Islet of Langerhans (tissue), 1 donor: ENCODE measurements around the gene GSC.
"Not testable (repeated sequence)": the region's sequence is repeated elsewhere in the genome, so short reads cannot be mapped to it uniquely, and the experiment has no call there.

ENCODE experiments used
- FAIRE-seq: peaks from one replicate; lab custom pipeline; 2011; peaks lifted over from hg19 to GRCh38; lab: Jason Lieb, UNC

The GSC gene

GRCh38 chr14:94769391-94770250 lies at the start of gene GSC:
TSS of gene GSC (minus strand) at chr14:94770113. CDS start at chr14:94770015, 98 bp downstream.
- FAIRE-seq: no peak

GRCh38 chr14:94819531-94819930 lies 49.6 kb upstream of the GSC start:
- no peak for FAIRE-seq

- FAIRE-seq: no peak
These were observed 46.2 kb upstream of the GSC start for GRCh38 chr14:94816113-94816512.

- no peak for FAIRE-seq
These were observed 35.9 kb upstream of the GSC start for GRCh38 chr14:94805680-94806288.

GRCh38 chr14:94801225-94801624 lies 31.3 kb upstream of the GSC start:
- FAIRE-seq: no peak

GRCh38 chr14:94800764-94801163 lies 30.9 kb upstream of the GSC start:
- not testable (repeated sequence) for FAIRE-seq

GRCh38 chr14:94797887-94798286 lies 28.0 kb upstream of the GSC start:
- no peak for FAIRE-seq

- FAIRE-seq: no peak
These were observed 26.4 kb upstream of the GSC start for GRCh38 chr14:94796278-94796677.

- no peak for FAIRE-seq
These were observed 25.5 kb upstream of the GSC start for GRCh38 chr14:94795372-94795771.

- no peak for FAIRE-seq
These were observed 24.0 kb upstream of the GSC start for GRCh38 chr14:94793901-94794300.

GRCh38 chr14:94787655-94788054 lies 17.7 kb upstream of the GSC start:
- FAIRE-seq: no peak

- no peak for FAIRE-seq
These were observed 17.2 kb upstream of the GSC start for GRCh38 chr14:94787092-94787491.

GRCh38 chr14:94780536-94781399 lies 10.9 kb upstream of the GSC start:
- no peak for FAIRE-seq

- FAIRE-seq: no peak
These were observed 9.8 kb upstream of the GSC start for GRCh38 chr14:94779713-94780112.

GRCh38 chr14:94775871-94776210 lies 5.9 kb upstream of the GSC start:
- no peak for FAIRE-seq

- no peak for FAIRE-seq
These were observed 5.4 kb upstream of the GSC start for GRCh38 chr14:94775091-94775870.

- FAIRE-seq: no peak
These were observed 4.6 kb upstream of the GSC start for GRCh38 chr14:94774344-94775090.

GRCh38 chr14:94773655-94774343 lies 3.9 kb upstream of the GSC start:
- FAIRE-seq: no peak

GRCh38 chr14:94773061-94773648 lies 3.2 kb upstream of the GSC start:
- FAIRE-seq: no peak

GRCh38 chr14:94772548-94772947 lies 2.6 kb upstream of the GSC start:
- no peak for FAIRE-seq
